ENCODE data around the gene TIMM17B. TPM values are rescaled to one million over a fixed set of nuclear protein-coding genes. Genes with fewer than 3 reads are reported as not detected.

The TIMM17B gene
- total RNA-seq, 5 donors from 2014 or later (not counting 1 experiment from before 2014, with no cell fraction given), result 40.5 to 52.1 (median 49.3) TPM

- H3K4me3 ChIP-seq (ENCODE audit: control insufficient read depth in 1 of 2, extremely low read depth in 1 of 2, low read length in 1 of 2), result no peak overlapping the region
- WGBS (ENCODE audit: insufficient coverage), result 95% methylated on average over 10 of the region's 20 CpGs
- Mint-ChIP-seq H3K27me3 (no peaks in the 10 kb centered on the region), H3K27ac (peak overlapping the region in 1 of 2 donors; percentile 27), H3K9me3 (no peaks in the 10 kb centered on the region), H3K4me3 (no peak overlapping the region), H3K36me3 (peaks cover 8% of the 10 kb centered on the region), H3K4me1 (peaks cover 2 to 16% (median 6%) of the 10 kb centered on the region in 3 donors)
- H3K27ac ChIP-seq (ENCODE audit: low read length), result no peak overlapping the region
- H3K27me3 ChIP-seq (replicated peaks in 1 of 2; ENCODE audit: control insufficient read depth in 2 of 2, extremely low read depth in 1 of 2, insufficient read depth in 2 of 2, low read length in 1 of 2), result no peaks in the 10 kb centered on the region
- DNase-seq (no peak), ATAC-seq (replicated peaks in 1 of 4) (no peak)
- no peaks in the 10 kb centered on the region for H3K9me3 ChIP-seq
- H3K4me1 ChIP-seq (ENCODE audit: control insufficient read depth in 1 of 2, extremely low read depth in 1 of 2, insufficient read depth in 2 of 2, low read length in 2 of 2), result peaks cover 0 to 15% of the 10 kb centered on the region in 2 experiments
- POLR2A ChIA-PET, result no interaction called here
- CTCF ChIA-PET, result no interaction called here
- H3K36me3 ChIP-seq (ENCODE audit: control insufficient read depth in 2 of 2, extremely low read depth in 1 of 2, insufficient read depth in 1 of 2, low read length in 1 of 2), result peaks cover 6 to 40% of the 10 kb centered on the region in 2 donors
These were observed 4.6 kb upstream of the TIMM17B start for GRCh38 chrX:48902135-48902534.

DNA sequence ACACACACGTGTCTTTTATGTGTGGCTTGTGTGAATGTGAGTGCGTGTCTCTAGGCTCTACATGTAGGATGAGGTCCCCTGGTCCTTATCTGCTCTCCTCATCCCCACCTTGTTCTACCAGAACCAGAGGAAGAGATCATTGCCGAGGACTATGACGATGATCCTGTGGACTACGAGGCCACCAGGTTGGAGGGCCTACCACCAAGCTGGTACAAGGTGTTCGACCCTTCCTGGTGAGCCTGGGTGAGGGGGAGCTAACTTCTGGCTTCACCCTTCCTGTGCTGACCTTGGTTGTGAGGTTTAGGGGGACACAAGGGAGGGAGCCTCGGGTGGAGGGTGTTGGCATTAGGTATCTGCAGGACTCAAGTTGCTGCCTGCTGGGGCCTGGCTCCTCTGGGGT, 3.5 kb upstream of the TIMM17B start:
- Mint-ChIP-seq H3K4me1 (peaks cover 9 to 24% (median 13%) of the 10 kb centered on the region in 3 donors), H3K4me3 (no peak overlapping the region), H3K9me3 (no peaks in the 10 kb centered on the region), H3K27me3 (no peaks in the 10 kb centered on the region), H3K27ac (no peak overlapping the region), H3K36me3 (peaks cover 8% of the 10 kb centered on the region)
- H3K4me3 ChIP-seq (ENCODE audit: control insufficient read depth in 1 of 2, extremely low read depth in 1 of 2, low read length in 1 of 2), result no peak overlapping the region
- H3K27me3 ChIP-seq (replicated peaks in 1 of 2; ENCODE audit: control insufficient read depth in 2 of 2, extremely low read depth in 1 of 2, insufficient read depth in 2 of 2, low read length in 1 of 2), result no peaks in the 10 kb centered on the region
- H3K9me3 ChIP-seq, result no peaks in the 10 kb centered on the region
- peaks cover 1 to 37% of the 10 kb centered on the region in 2 donors for H3K36me3 ChIP-seq (ENCODE audit: control insufficient read depth in 2 of 2, extremely low read depth in 1 of 2, insufficient read depth in 1 of 2, low read length in 1 of 2)
- no peak overlapping the region for H3K27ac ChIP-seq (ENCODE audit: low read length)
- no peak for DNase-seq
- 100% methylated on average over 1 of the region's 7 CpGs for WGBS (ENCODE audit: insufficient coverage)
- no peak for ATAC-seq (replicated peaks in 1 of 4)
- POLR2A ChIA-PET, result interaction anchor here (0.6 to 1.3 kb wide), 3 partner anchors 11 to 13 kb away, joined by 3 to 11 read pairs (median 3); no protein-coding TSS in a partner anchor
- peaks cover 2 to 25% of the 10 kb centered on the region in 2 experiments for H3K4me1 ChIP-seq (ENCODE audit: control insufficient read depth in 1 of 2, extremely low read depth in 1 of 2, insufficient read depth in 2 of 2, low read length in 2 of 2)
- CTCF ChIA-PET, result no interaction called here

DNA sequence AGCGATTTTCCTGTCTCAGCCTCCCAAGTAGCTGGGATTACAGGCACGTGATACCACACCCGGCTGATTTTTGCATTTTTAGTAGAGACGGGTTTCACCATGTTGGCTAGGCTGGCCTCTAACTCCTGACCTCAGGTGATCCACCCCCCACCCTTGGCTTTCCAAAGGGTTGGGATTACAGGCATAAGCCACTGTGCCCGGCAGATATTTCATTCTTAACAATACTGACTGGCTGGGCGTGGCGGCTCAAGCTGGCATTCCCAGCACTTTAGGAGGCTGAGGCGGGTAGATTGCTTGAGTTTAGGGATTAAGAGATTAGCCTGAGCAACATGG, 1.5 kb upstream of the TIMM17B start:
- Mint-ChIP-seq H3K4me1 (peaks cover 16 to 34% (median 19%) of the 10 kb centered on the region in 3 donors), H3K36me3 (peaks cover 14% of the 10 kb centered on the region), H3K4me3 (peak overlapping the region in 1 of 3 donors; percentile 6), H3K27ac (no peak overlapping the region), H3K9me3 (no peaks in the 10 kb centered on the region), H3K27me3 (peaks cover 0 to 5% of the 10 kb centered on the region in 2 donors)
- 75% methylated on average over 1 of the region's 8 CpGs for WGBS (ENCODE audit: insufficient coverage)
- CTCF ChIA-PET, result no interaction called here
- DNase-seq (no peak), ATAC-seq (replicated peaks in 1 of 4) (no peak)
- Histone ChIP-seq H3K27ac (ENCODE audit: low read length) (no peak overlapping the region), H3K27me3 (replicated peaks in 1 of 2; ENCODE audit: control insufficient read depth in 2 of 2, extremely low read depth in 1 of 2, insufficient read depth in 2 of 2, low read length in 1 of 2) (no peaks in the 10 kb centered on the region), H3K36me3 (ENCODE audit: control insufficient read depth in 2 of 2, extremely low read depth in 1 of 2, insufficient read depth in 1 of 2, low read length in 1 of 2) (peaks cover 0 to 35% of the 10 kb centered on the region in 2 donors), H3K9me3 (no peaks in the 10 kb centered on the region), H3K4me3 (ENCODE audit: control insufficient read depth in 1 of 2, extremely low read depth in 1 of 2, low read length in 1 of 2) (no peak overlapping the region), H3K4me1 (ENCODE audit: control insufficient read depth in 1 of 2, extremely low read depth in 1 of 2, insufficient read depth in 2 of 2, low read length in 2 of 2) (peaks cover 2 to 32% of the 10 kb centered on the region in 2 experiments)
- POLR2A ChIA-PET, result no interaction called here

- Histone ChIP-seq H3K27me3 (replicated peaks in 1 of 2; ENCODE audit: control insufficient read depth in 2 of 2, extremely low read depth in 1 of 2, insufficient read depth in 2 of 2, low read length in 1 of 2) (no peaks in the 10 kb centered on the region), H3K4me1 (ENCODE audit: control insufficient read depth in 1 of 2, extremely low read depth in 1 of 2, insufficient read depth in 2 of 2, low read length in 2 of 2) (peaks cover 2 to 33% of the 10 kb centered on the region in 2 experiments), H3K27ac (ENCODE audit: low read length) (peak overlapping the region; percentile 97), H3K9me3 (no peaks in the 10 kb centered on the region), H3K4me3 (ENCODE audit: control insufficient read depth in 1 of 2, extremely low read depth in 1 of 2, low read length in 1 of 2) (peak overlapping the region; percentile 66 to 94), H3K36me3 (ENCODE audit: control insufficient read depth in 2 of 2, extremely low read depth in 1 of 2, insufficient read depth in 1 of 2, low read length in 1 of 2) (peaks cover 5 to 21% of the 10 kb centered on the region in 2 donors)
- Mint-ChIP-seq H3K27ac (peak overlapping the region; percentile 94 to 95), H3K4me1 (peaks cover 16 to 34% (median 23%) of the 10 kb centered on the region in 3 donors), H3K9me3 (no peaks in the 10 kb centered on the region), H3K36me3 (peaks cover 6% of the 10 kb centered on the region), H3K27me3 (peaks cover 0 to 5% of the 10 kb centered on the region in 2 donors), H3K4me3 (peak overlapping the region; percentile 75 to 89 (median 85))
- ChIA-PET CTCF (interaction anchor here in 1 of 2 donors (1.0 to 1.2 kb wide), 4 partner anchors 40 to 249 kb away, joined by 3 to 6 read pairs (median 5); partner anchors contain the start of gene PCSK1N), POLR2A (interaction anchor here (1.2 to 2.1 kb wide), 8 partner anchors 14 to 201 kb away, joined by 3 to 16 read pairs (median 6); partner anchors contain the start of genes SLC35A2 (in 2 of the 2), HDAC6 (in 1 of the 2), OTUD5 (in 1 of the 2) and SUV39H1 (in 1 of the 2))
- ATAC-seq (replicated peaks in 1 of 4) (peak; percentile 6 to 27 (median 8)), DNase-seq (peak in 28 of 35 experiments; percentile 30 to 73 (median 48))
- WGBS (ENCODE audit: insufficient coverage), result 0% methylated on average over 30 of the region's 38 CpGs
These were observed 377 bp downstream of the TIMM17B start for GRCh38 chrX:48897157-48897624.

DNA sequence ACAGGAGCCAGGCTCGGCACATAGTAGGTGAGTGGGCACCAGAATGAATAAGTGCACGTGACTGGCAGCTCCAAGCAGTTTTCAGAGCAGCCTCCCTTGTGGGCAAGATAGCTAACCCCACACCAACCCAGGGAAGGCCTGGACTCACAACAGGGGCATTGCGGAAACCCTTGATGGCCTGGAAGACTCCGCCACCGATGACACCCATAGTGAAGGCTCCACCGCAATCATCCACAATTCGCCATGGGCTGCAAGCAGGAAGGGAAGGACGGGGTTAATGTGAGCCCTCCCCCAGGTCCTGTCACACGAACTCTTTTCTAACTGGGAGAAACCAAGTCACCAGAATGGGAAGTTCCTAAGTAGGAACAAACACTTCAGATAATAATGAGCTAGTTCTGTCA, 957 bp downstream of the TIMM17B start:
- DNase-seq, result no peak

DNA sequence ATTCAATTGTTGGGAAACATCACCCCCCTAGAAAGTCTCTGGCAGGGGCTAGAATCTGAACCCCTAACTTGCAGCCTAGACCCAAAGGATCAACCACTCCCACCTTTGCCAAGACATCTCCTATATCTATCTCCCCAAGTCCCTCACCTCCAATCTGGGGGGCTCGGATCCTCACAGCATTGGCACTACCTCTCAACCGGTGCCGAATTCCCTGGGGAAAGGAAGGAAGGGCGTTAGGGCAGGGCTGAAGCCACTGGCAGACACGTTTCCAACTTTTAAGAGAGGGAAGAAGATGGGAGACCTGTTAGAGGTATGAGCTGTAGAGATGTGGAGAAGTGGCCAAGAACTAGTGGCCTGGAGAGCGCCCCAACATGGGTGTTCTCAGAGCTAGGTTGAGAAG, 2.7 kb downstream of the TIMM17B start:
- H3K27ac Mint-ChIP-seq, result peak overlapping the region in 1 of 2 donors; percentile 13
- no CpG with 5 or more reads among the region's 6 CpGs for WGBS (ENCODE audit: insufficient coverage)
- peaks cover 6% of the 10 kb centered on the region for H3K36me3 Mint-ChIP-seq
- Histone ChIP-seq H3K4me1 (ENCODE audit: control insufficient read depth in 1 of 2, extremely low read depth in 1 of 2, insufficient read depth in 2 of 2, low read length in 2 of 2) (peaks cover 2 to 47% of the 10 kb centered on the region in 2 experiments), H3K27me3 (replicated peaks in 1 of 2; ENCODE audit: control insufficient read depth in 2 of 2, extremely low read depth in 1 of 2, insufficient read depth in 2 of 2, low read length in 1 of 2) (no peaks in the 10 kb centered on the region), H3K27ac (ENCODE audit: low read length) (no peak overlapping the region), H3K36me3 (ENCODE audit: control insufficient read depth in 2 of 2, extremely low read depth in 1 of 2, insufficient read depth in 1 of 2, low read length in 1 of 2) (peaks cover 5 to 7% of the 10 kb centered on the region in 2 donors), H3K9me3 (no peaks in the 10 kb centered on the region), H3K4me3 (ENCODE audit: control insufficient read depth in 1 of 2, extremely low read depth in 1 of 2, low read length in 1 of 2) (no peak overlapping the region)
- H3K4me3 Mint-ChIP-seq, result peak overlapping the region in 2 of 3 donors; percentile 31 to 45
- ChIA-PET POLR2A (no interaction called here), CTCF (interaction anchor here in 1 of 2 donors (1.1 to 1.2 kb wide), 2 partner anchors 42 to 246 kb away, joined by 3 to 4 read pairs; no protein-coding TSS in a partner anchor)
- no peak for DNase-seq
- ATAC-seq (replicated peaks in 1 of 4), result no peak
- H3K4me1 Mint-ChIP-seq, result peaks cover 27 to 42% (median 36%) of the 10 kb centered on the region in 3 donors
- H3K27me3 Mint-ChIP-seq, result peaks cover 0 to 5% of the 10 kb centered on the region in 2 donors
- no peaks in the 10 kb centered on the region for H3K9me3 Mint-ChIP-seq

More for the DNA sequence above, 957 bp downstream of the TIMM17B start:
- Histone ChIP-seq H3K9me3 (no peaks in the 10 kb centered on the region), H3K4me1 (ENCODE audit: control insufficient read depth in 1 of 2, extremely low read depth in 1 of 2, insufficient read depth in 2 of 2, low read length in 2 of 2) (peaks cover 2 to 39% of the 10 kb centered on the region in 2 experiments), H3K27me3 (replicated peaks in 1 of 2; ENCODE audit: control insufficient read depth in 2 of 2, extremely low read depth in 1 of 2, insufficient read depth in 2 of 2, low read length in 1 of 2) (no peaks in the 10 kb centered on the region), H3K27ac (ENCODE audit: low read length) (peak overlapping the region; percentile 97), H3K4me3 (ENCODE audit: control insufficient read depth in 1 of 2, extremely low read depth in 1 of 2, low read length in 1 of 2) (peak overlapping the region; percentile 66 to 94), H3K36me3 (ENCODE audit: control insufficient read depth in 2 of 2, extremely low read depth in 1 of 2, insufficient read depth in 1 of 2, low read length in 1 of 2) (peaks cover 5 to 15% of the 10 kb centered on the region in 2 donors)
- peaks cover 16 to 38% (median 27%) of the 10 kb centered on the region in 3 donors for H3K4me1 Mint-ChIP-seq
- CTCF ChIA-PET, result interaction anchor here in 1 of 2 donors (0.6 to 1.0 kb wide), 3 partner anchors 41 to 863 kb away, joined by 3 to 6 read pairs (median 4); no protein-coding TSS in a partner anchor
- H3K27me3 Mint-ChIP-seq, result peaks cover 0 to 5% of the 10 kb centered on the region in 2 donors
- no peak for ATAC-seq (replicated peaks in 1 of 4)
- POLR2A ChIA-PET, result interaction anchor here (0.6 to 2.1 kb wide), 3 partner anchors 15 to 874 kb away, joined by 4 to 16 read pairs (median 9); partner anchors contain the start of gene SLC35A2 (in 1 of the 2)
- H3K9me3 Mint-ChIP-seq, result no peaks in the 10 kb centered on the region
- H3K36me3 Mint-ChIP-seq, result peaks cover 6% of the 10 kb centered on the region
- H3K27ac Mint-ChIP-seq, result peak overlapping the region; percentile 94 to 95
- peak overlapping the region; percentile 75 to 89 (median 85) for H3K4me3 Mint-ChIP-seq
- no CpG with 5 or more reads among the region's 9 CpGs for WGBS (ENCODE audit: insufficient coverage)

Measured in T-cell (primary cell).